Measurements from ENCODE around the gene QTRT2. TPM values are rescaled to one million over a fixed set of nuclear protein-coding genes. Genes with fewer than 3 reads are reported as not detected.

QTRT2 gene
- polyA plus RNA-seq, 3 donors from 2014 or later: 2.5 to 12.3 (median 12.0) TPM

DNA sequence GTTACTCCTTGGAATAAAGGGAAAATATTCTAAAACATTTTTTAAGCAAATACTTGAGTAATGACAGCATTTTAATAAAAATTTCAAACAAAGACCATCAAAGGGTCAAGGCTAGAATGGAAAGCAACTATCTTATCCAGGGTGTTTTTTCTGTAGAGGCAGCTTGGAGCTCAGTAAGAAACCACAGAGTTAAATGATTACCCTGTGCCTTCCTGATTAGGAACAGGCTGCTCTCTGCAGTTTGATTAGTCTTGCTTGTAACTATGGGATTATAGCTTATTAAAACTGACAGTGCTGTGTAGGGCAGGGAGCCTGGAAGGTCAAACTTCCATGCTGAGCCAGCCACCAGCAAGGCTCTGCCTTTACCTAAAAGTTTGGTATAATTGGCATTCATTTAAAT lies 33.1 kb downstream of the QTRT2 start:
- Mint-ChIP-seq H3K9me3 (no peaks in the 10 kb centered on the region), H3K4me1 (no peaks in the 10 kb centered on the region), H3K27ac (no peak overlapping the region), H3K4me3 (no peak overlapping the region), H3K27me3 (ENCODE audit: low read depth in 3 of 3) (peaks cover 0 to 3% (median 0%) of the 10 kb centered on the region in 3 donors), H3K36me3 (peaks cover 23 to 26% (median 23%) of the 10 kb centered on the region in 3 donors)
- no peak for DNase-seq

DNA sequence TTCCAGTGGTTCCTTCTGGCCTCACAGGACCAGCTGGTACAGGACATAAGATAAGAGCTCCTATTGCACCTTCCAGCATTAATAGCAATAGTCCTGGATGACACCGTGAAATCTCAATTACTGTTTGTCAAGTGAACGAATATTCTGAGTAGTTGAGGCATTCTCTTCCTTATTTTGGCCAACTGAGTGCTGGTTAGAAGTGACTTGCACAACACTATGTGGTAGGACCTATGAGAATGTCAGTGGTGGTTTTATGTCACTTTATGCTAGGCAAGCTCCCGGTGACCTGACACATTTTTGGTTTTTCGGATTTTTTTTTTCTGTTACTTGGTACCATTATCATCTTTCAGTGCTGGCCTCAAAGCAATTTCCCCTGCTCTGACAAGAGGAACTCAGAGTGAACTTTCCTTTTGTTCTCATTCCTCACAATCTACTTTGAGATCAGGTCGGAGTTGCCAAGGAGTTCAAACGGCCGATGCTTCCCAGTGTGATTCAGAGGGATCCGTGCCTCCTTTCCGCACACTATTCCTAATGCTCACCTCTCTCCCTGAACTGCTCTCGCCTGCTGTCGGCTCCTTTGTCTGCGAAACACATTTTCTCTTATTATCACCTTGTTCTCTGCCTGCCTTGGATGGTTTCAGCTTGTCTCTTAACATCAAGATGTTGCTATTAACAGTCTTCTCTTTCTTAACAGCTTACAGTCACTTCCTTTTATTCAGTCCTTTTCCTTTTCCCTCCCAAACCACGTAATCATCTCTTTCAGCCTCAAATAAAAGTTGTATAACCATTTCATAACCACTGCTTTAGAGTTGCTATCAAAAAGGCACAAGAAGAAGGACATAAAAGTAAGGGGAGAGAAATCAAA lies 35.8 kb downstream of the QTRT2 start:
- no peaks in the 10 kb centered on the region for H3K4me1 Mint-ChIP-seq
- peaks cover 7 to 10% (median 7%) of the 10 kb centered on the region in 3 donors for H3K36me3 Mint-ChIP-seq
- no peak for DNase-seq
- H3K27ac Mint-ChIP-seq: no peak overlapping the region
- H3K27me3 Mint-ChIP-seq (ENCODE audit: low read depth in 3 of 3): peaks cover 0 to 3% (median 0%) of the 10 kb centered on the region in 3 donors
- no peak overlapping the region for H3K4me3 Mint-ChIP-seq
- H3K9me3 Mint-ChIP-seq: no peaks in the 10 kb centered on the region

DNA sequence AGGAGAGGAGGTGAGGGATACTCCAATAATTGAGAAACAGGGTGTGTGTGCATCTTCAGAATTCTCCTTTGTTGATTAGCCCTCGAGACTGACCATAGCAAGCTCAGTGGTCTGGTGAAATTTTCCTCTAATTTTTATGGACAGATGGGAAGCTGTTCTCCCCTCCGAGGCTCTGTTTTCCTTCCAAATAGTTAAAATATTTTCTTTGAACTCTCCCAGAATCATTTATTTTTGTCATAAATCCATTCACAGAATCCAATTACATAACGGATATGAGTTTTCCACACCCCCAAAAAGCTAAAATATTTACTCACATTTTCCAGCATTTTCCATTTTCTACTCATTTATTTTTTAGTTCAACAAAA lies 36.5 kb downstream of the QTRT2 start:
- peaks cover 0 to 3% (median 0%) of the 10 kb centered on the region in 3 donors for H3K27me3 Mint-ChIP-seq (ENCODE audit: low read depth in 3 of 3)
- H3K4me1 Mint-ChIP-seq: no peaks in the 10 kb centered on the region
- no peak overlapping the region for H3K27ac Mint-ChIP-seq

DNA sequence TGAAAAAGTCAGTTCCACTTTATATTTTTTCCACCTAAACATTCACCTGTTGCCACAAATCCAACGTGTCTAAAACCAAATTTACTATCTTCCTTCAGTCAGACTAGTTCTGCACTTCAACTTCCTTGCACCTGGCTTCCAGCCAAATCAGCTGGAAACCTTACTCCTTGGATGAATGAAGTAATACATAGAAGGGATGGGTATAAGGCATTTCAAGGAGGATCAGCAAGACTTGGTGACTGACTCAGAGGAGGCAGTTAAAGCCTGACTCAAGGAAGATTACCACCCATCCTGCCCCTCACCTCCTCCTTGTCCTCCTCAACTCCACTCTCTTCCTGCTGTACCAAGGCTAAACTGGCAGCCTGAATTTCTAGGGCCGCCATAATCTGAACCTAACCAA lies 37.1 kb downstream of the QTRT2 start:
- Mint-ChIP-seq H3K4me3 (no peak overlapping the region), H3K4me1 (no peaks in the 10 kb centered on the region), H3K36me3 (peaks cover 0 to 3% (median 0%) of the 10 kb centered on the region in 3 donors), H3K9me3 (no peaks in the 10 kb centered on the region), H3K27me3 (ENCODE audit: low read depth in 3 of 3) (peaks cover 0 to 3% (median 0%) of the 10 kb centered on the region in 3 donors), H3K27ac (no peak overlapping the region)
- no peak for DNase-seq

More for the DNA sequence above, 36.5 kb downstream of the QTRT2 start:
- DNase-seq: no peak
- no peaks in the 10 kb centered on the region for H3K9me3 Mint-ChIP-seq
- H3K4me3 Mint-ChIP-seq: no peak overlapping the region
- peaks cover under 1 to 4% (median 1%) of the 10 kb centered on the region in 3 donors for H3K36me3 Mint-ChIP-seq

DNA sequence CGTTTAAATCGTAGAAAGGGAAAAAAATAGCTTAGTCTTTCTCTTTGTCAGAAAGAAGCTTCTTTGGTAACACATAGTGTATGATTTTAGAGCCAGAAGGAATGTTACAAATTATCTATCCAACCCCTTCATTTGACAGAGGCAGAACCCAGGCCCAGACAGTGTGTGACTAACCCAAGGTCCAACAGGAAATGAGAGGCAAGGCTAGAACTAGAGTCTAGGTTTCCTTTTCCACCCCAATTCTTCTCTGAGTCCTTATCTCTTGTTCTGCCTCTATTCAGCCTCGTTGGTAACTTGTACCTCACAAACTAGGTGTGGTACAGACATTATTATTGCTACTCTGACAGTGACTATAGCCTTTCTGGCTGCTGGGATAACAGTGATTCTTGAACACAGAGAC lies 39.3 kb downstream of the QTRT2 start:
- peaks cover 0 to 3% (median 2%) of the 10 kb centered on the region in 3 donors for H3K27me3 Mint-ChIP-seq (ENCODE audit: low read depth in 3 of 3)
- no peak overlapping the region for H3K4me3 Mint-ChIP-seq

DNA sequence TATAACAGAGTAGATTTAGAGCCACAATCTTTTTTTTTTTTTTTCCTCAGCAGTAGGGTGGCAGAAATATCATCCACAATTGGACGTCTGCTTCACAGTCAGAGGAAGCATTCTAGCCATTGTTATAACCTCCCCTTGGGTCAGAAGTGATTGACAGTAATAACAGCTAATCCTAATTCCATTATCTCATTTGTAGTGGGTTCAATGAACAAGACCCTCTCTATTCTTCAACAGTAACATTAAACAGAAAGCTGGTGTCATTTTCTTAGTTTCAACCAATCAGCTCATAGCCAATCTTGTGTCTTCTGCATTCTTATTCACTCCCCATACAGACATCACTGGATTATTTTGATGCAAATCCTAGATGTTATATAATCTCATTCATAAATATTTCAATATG lies 44.6 kb downstream of the QTRT2 start:
- H3K36me3 Mint-ChIP-seq: no peaks in the 10 kb centered on the region
- DNase-seq: no peak
- peaks cover 0 to 9% (median 0%) of the 10 kb centered on the region in 3 donors for H3K27me3 Mint-ChIP-seq (ENCODE audit: low read depth in 3 of 3)
- no peaks in the 10 kb centered on the region for H3K9me3 Mint-ChIP-seq
- H3K27ac Mint-ChIP-seq: no peak overlapping the region
- no peak overlapping the region for H3K4me3 Mint-ChIP-seq
- H3K4me1 Mint-ChIP-seq: no peaks in the 10 kb centered on the region

More for the DNA sequence above, 39.3 kb downstream of the QTRT2 start:
- no peaks in the 10 kb centered on the region for H3K9me3 Mint-ChIP-seq
- DNase-seq: no peak
- peaks cover 0 to 3% (median 0%) of the 10 kb centered on the region in 3 donors for H3K36me3 Mint-ChIP-seq
- no peak overlapping the region for H3K27ac Mint-ChIP-seq
- no peaks in the 10 kb centered on the region for H3K4me1 Mint-ChIP-seq

DNA sequence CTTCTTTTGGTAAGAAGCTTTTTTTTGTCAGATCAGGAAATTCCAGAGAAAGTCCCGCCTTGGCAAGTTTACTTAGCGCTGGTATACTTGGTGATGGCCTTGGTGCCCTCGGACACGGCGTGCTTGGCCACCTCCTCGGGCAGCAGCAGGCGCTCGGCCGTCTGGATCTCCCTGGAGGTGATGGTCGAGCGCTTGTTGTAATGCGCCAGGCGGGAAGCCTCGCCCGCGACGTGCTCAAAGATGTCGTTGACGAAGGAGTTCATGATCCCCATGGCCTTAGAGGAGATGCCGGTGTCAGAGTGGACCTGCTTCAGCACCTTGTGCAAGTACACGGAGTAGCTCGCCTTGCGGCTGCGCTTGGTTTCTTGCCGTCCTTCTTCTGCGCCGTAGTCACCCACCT lies 46.6 kb downstream of the QTRT2 start:
- Mint-ChIP-seq H3K4me1 (no peaks in the 10 kb centered on the region), H3K9me3 (no peaks in the 10 kb centered on the region), H3K27ac (no peak overlapping the region), H3K4me3 (no peak overlapping the region), H3K36me3 (no peaks in the 10 kb centered on the region), H3K27me3 (ENCODE audit: low read depth in 3 of 3) (peaks cover 0 to 9% (median 0%) of the 10 kb centered on the region in 3 donors)
- DNase-seq: no peak

DNA sequence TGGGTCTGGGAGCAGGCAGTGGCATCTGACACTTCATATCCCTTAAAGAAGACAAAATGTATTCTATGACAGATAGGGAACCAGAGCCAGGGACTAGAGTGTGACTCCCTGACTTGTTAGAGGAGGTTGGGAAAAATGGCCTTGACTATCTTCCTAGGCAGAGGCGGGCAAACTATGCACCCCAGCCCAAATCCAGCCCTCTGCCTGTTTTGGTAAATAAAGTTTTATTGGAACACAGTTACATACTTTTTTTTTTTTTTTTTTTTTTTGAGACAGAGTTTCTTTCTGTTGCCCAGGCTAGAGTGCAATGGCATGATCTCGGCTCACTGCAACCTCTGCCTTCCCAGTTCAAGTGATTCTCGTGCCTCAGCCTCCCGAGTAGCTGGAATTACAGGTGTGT lies 47.3 kb downstream of the QTRT2 start:
- Mint-ChIP-seq H3K4me1 (no peaks in the 10 kb centered on the region), H3K4me3 (no peak overlapping the region), H3K27me3 (ENCODE audit: low read depth in 3 of 3) (peaks cover 0 to 9% (median 0%) of the 10 kb centered on the region in 3 donors), H3K27ac (no peak overlapping the region), H3K9me3 (no peaks in the 10 kb centered on the region), H3K36me3 (no peaks in the 10 kb centered on the region)
- DNase-seq: no peak

DNA sequence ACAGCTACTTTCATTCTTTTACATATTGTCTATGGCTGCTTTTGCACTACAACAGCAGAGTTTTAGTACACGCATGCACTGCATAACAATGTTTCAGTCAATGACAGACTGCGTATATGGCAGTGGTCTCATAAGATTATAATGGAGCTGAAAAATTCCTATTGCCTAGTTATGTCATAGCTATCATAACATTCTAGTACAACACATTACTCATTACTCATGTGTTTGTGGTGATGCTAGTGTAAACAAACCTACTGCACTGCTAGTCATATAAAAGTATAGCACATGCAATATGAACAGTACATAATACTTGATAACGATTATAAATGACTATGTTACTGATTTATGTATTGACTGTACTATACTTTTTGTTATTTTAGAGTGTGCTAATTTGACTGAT lies 47.9 kb downstream of the QTRT2 start:
- DNase-seq: no peak
- Mint-ChIP-seq H3K36me3 (no peaks in the 10 kb centered on the region), H3K27me3 (ENCODE audit: low read depth in 3 of 3) (peaks cover 0 to 9% (median 0%) of the 10 kb centered on the region in 3 donors), H3K27ac (no peak overlapping the region), H3K4me3 (no peak overlapping the region), H3K9me3 (no peaks in the 10 kb centered on the region), H3K4me1 (no peaks in the 10 kb centered on the region)

DNA sequence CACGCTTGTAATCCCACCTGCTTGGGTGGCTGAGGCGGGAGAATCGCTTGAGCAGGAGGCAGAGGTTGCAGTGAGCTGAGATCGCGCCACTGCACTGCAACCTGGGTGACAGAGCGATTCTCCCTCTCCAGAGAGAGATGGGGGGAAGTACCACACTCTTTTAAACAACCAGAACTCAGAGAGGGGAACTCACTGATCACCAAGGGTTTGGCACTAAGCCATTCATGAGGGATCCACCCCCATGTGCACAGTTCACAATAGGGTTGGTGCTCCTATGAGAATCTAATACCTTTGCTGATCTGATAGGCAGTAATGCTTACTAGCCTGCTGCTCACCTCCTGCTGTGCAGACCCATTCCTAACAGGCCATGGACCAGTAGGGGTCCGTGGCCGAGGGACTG lies 51.6 kb downstream of the QTRT2 start:
- no peak overlapping the region for H3K27ac Mint-ChIP-seq
- H3K36me3 Mint-ChIP-seq: no peaks in the 10 kb centered on the region
- H3K4me3 Mint-ChIP-seq: no peak overlapping the region
- no peaks in the 10 kb centered on the region for H3K9me3 Mint-ChIP-seq
- no peaks in the 10 kb centered on the region for H3K4me1 Mint-ChIP-seq
- DNase-seq: no peak
- peaks cover 0 to 6% (median 3%) of the 10 kb centered on the region in 3 donors for H3K27me3 Mint-ChIP-seq (ENCODE audit: low read depth in 3 of 3)

DNA sequence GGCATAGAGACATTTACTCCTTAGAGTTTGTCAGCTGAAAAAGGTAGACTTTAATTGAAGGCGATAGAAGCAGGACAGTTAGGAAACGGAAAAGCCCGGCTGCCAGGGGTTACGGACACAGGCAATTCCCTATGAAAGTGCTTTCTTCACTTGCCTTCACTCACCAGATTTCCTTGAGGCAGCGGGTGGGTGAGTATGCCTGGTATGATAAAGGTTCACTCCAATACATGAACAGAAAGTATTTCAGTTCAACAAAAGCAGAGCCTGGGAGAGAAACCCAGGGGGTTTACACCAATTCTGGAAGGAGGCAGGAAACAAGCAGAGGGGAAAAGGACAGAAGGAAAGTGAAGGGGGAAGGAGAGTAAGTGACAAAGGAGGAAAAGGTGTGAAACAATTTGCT lies 53.9 kb downstream of the QTRT2 start:
- DNase-seq: no peak
- peaks cover 0 to 3% (median 0%) of the 10 kb centered on the region in 3 donors for H3K27me3 Mint-ChIP-seq (ENCODE audit: low read depth in 3 of 3)
- no peaks in the 10 kb centered on the region for H3K4me1 Mint-ChIP-seq
- no peak overlapping the region for H3K27ac Mint-ChIP-seq
- H3K4me3 Mint-ChIP-seq: no peak overlapping the region
- H3K9me3 Mint-ChIP-seq: no peaks in the 10 kb centered on the region
- no peaks in the 10 kb centered on the region for H3K36me3 Mint-ChIP-seq

DNA sequence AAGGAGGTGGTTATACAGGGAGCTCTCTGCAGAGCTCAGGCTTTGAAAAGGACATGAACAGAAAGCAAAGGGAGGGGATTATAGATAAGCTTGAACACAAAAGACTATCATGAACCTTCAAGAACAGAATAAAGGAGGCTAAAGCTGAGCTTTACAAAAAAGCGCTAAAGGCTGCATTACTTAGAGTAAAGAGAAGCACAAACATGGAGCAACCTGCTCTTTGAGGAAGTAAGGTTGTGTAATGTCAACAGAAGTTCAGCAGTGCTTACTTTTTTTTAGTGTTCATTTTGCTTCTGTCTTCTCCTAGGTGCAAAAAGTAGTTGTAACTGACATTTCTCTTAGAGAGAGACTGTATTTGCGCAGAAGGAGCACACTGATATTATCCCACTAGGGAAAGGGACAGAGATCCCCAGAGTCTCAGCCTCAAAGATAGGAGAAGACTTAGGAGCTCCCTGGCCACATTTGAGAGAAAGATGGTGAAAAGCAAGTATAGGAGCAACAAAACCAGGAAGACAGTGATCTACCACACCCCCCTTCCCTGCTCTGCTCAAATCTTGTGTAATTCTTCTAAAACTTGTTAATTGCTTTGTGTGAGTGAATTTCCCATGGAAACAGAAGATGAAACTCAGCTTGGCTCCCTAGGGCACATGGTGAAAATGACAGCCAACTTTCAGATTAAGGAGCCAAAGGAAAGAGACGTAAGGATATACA lies 54.7 kb downstream of the QTRT2 start:
- H3K27me3 Mint-ChIP-seq (ENCODE audit: low read depth in 3 of 3): peaks cover 0 to 3% (median 0%) of the 10 kb centered on the region in 3 donors
- H3K36me3 Mint-ChIP-seq: no peaks in the 10 kb centered on the region
- no peaks in the 10 kb centered on the region for H3K4me1 Mint-ChIP-seq
- no peak for DNase-seq
- H3K4me3 Mint-ChIP-seq: no peak overlapping the region
- H3K27ac Mint-ChIP-seq: no peak overlapping the region
- H3K9me3 Mint-ChIP-seq: no peaks in the 10 kb centered on the region

DNA sequence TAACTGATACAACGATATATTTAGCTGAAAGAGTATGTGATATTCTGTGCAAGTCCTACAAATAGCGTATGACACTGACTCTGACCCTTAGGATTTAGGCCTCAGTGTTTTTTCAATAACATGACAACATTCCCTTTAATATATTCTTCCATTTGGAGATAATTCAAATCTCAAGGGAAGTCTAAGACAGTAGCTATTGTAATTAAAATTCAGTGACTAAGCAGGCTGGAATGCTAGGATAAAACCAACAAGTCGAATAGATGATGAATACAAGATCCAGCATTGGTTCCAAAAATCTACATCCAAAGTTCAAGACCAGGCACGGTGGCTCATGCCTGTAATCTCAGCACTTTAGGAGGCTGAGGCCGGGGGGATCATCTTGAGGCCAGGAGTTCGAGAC lies 56.2 kb downstream of the QTRT2 start:
- Mint-ChIP-seq H3K27ac (no peak overlapping the region), H3K36me3 (no peaks in the 10 kb centered on the region)
- DNase-seq: no peak

DNA sequence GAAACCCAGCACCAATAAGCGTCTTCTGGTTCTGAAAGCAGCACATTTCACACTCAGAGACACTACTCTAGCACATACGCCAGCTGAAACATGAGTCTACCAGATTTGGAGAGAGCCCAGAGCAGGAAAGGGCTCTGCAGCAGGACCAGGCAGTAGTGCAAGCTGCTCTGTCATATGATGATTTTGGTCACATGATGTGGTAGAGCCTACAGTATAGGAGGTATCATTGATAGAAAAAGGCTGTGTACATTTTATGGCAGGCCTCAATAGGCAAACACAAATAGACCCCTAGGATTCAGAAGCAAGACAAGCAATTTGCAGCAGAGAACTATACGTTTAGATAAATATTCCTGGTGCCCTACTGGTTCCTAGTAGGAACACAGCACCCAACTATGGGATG lies 58.2 kb downstream of the QTRT2 start:
- no peaks in the 10 kb centered on the region for H3K9me3 Mint-ChIP-seq
- no peak overlapping the region for H3K27ac Mint-ChIP-seq
- no peaks in the 10 kb centered on the region for H3K36me3 Mint-ChIP-seq
- DNase-seq: no peak
- no peaks in the 10 kb centered on the region for H3K4me1 Mint-ChIP-seq
- peaks cover 0 to 3% (median 0%) of the 10 kb centered on the region in 3 donors for H3K27me3 Mint-ChIP-seq (ENCODE audit: low read depth in 3 of 3)
- H3K4me3 Mint-ChIP-seq: no peak overlapping the region

More for the DNA sequence above, 56.2 kb downstream of the QTRT2 start:
- no peak overlapping the region for H3K4me3 Mint-ChIP-seq
- H3K4me1 Mint-ChIP-seq: no peaks in the 10 kb centered on the region
- no peaks in the 10 kb centered on the region for H3K9me3 Mint-ChIP-seq
- peaks cover 0 to 3% (median 0%) of the 10 kb centered on the region in 3 donors for H3K27me3 Mint-ChIP-seq (ENCODE audit: low read depth in 3 of 3)
